SK-N-SH (cell line): Measurements from ENCODE around the gene TMEM244.

ENCODE experiments used
- CTCF ChIP-seq: fragments of 200-600 bp; sonication (generic); IDR thresholded peaks from 2 replicates; pipeline ENCODE4 v1.6.1; 2017; ENCODE audit warnings: antibody characterized with exemption, mild to moderate bottlenecking, moderate library complexity
- GABPA ChIP-seq: IDR thresholded peaks from 2 replicates; pipeline ENCODE4 v1.4.0; 2012; ENCODE audit warnings: low read depth, mild to moderate bottlenecking
- GATA2 ChIP-seq: sonication (generic); formaldehyde crosslinking; IDR thresholded peaks from 2 replicates; pipeline ENCODE4 v1.5.0; 2020; ENCODE audit warnings: mild to moderate bottlenecking, missing genetic modification reagents
- NFIC ChIP-seq: IDR thresholded peaks from 2 replicates; pipeline ENCODE4 v1.4.0; 2012; ENCODE audit warnings: borderline replicate concordance
- NRF1 ChIP-seq: IDR thresholded peaks from 2 replicates; pipeline ENCODE4 v1.6.1; 2012; ENCODE audit warnings: low read depth, mild to moderate bottlenecking, low read length
- PBX3 ChIP-seq: IDR thresholded peaks from 2 replicates; pipeline ENCODE4; 2012
- POLR2AphosphoS5 ChIP-seq: IDR thresholded peaks from 2 replicates; pipeline ENCODE4 v1.6.1; 2012; ENCODE audit warnings: low read depth, low read length
- RCOR1 ChIP-seq: fragments of 150-350 bp; IDR thresholded peaks from 2 replicates; pipeline ENCODE4 v1.6.1; 2017; ENCODE audit warnings: antibody characterized with exemption, low read length
- RFX5 ChIP-seq: IDR thresholded peaks from 2 replicates; pipeline ENCODE4 v1.6.1; 2012; ENCODE audit warnings: mild to moderate bottlenecking, improper control_type of control experiment, low read length
- SIN3A ChIP-seq: IDR thresholded peaks from 2 replicates; pipeline ENCODE4 v1.6.1; 2012; ENCODE audit warnings: low read depth, mild to moderate bottlenecking, low read length, moderate library complexity, borderline replicate concordance
- SMC3 ChIP-seq: IDR thresholded peaks from 2 replicates; pipeline ENCODE4 v1.6.1; 2012; ENCODE audit warnings: low read depth, low read length, improper control_type of control experiment
- TAF1 ChIP-seq: IDR thresholded peaks from 2 replicates; pipeline ENCODE4 v1.6.1; 2012; ENCODE audit warnings: low read depth, mild to moderate bottlenecking, low read length, moderate library complexity, borderline replicate concordance
- USF2 ChIP-seq: fragments of 150-350 bp; IDR thresholded peaks from 2 replicates; pipeline ENCODE4 v1.6.1; 2017; ENCODE audit warnings: antibody characterized with exemption, low read length, low read depth, borderline replicate concordance
- YY1 ChIP-seq: IDR thresholded peaks from 2 replicates; pipeline ENCODE4 v1.4.0; 2012; ENCODE audit warnings: low read depth, mild to moderate bottlenecking

GRCh38 chr6:129860908-129861665 is at the start of gene TMEM244:
- TF ChIP-seq GATA2 (CRISPR knock-in tag) (no peak), YY1 (peak; percentile 29; the same call in 1 of the 2 replicates), TAF1 (no peak; the same call in 1 of the 2 replicates), GABPA (no peak), RFX5 (no peak), SMC3 (no peak), SIN3A (peak; percentile 21; the same call in 1 of the 2 replicates), CTCF (no peak), NRF1 (no peak), USF2 (no peak), NFIC (peak; percentile 88), RCOR1 (no peak), POLR2AphosphoS5 (peak; percentile 74; the same call in 1 of the 2 replicates), PBX3 (peak; percentile 91)
